H1 (cell line): ENCODE measurements around the gene STAC2. TPM values are rescaled to one million over a fixed set of nuclear protein-coding genes. Genes with fewer than 3 reads are reported as not detected.

Source experiments
- ASH2L ChIP-seq: fragments of 200-600, 300-600 bp; sonication (generic); IDR thresholded peaks from one replicate; pipeline ENCODE4 v1.7.1; 2017; ENCODE audit warnings: low read length
- BCL11A ChIP-seq, 2 experiments: IDR thresholded peaks; one replicate each; pipeline ENCODE4 v1.6.1; 2011; ENCODE audit warnings: low read depth in 2 of 2, low read length in 2 of 2, mild to moderate bottlenecking in 2 of 2
- MAFK ChIP-seq: IDR thresholded peaks from 2 replicates; pipeline ENCODE4 v1.6.1; 2012; ENCODE audit warnings: low read depth, mild to moderate bottlenecking, improper control_type of control experiment, low read length
- TCF12 ChIP-seq: IDR thresholded peaks from 2 replicates; pipeline ENCODE4 v1.6.1; 2011; ENCODE audit warnings: low read depth, mild to moderate bottlenecking, low read length
- polyA plus RNA-seq, 7 experiments: library from polyadenylated mRNA; depleted of rRNA in 3 of 7; stranded (reverse) in 5 of 7; unstranded in 2 of 7; fragments of >200 nt in 5 of 7; fragments of 200-250 nt in 2 of 7; gene quantifications; 1 replicate in 5 of 7; 2 replicates in 1 of 7; 4 replicates in 1 of 7; pipeline versions ENCODE4 v1.2.1 to v1.2.3, GENCODE V29; 2011 to 2013; ENCODE audit warnings: missing spikeins in 2 of 7, mixed read lengths in 2 of 7
- total RNA-seq: library from RNA; stranded (reverse); fragmentation: NEBNext Ultra II Directional; extraction: Animal tissue kit (Norgen Biotek cat#: 25700); gene quantifications from 2 replicates; pipeline ENCODE4 v1.2.1, GENCODE V29; 2021
- TF ChIP-seq, protein P1 (sequence below): IDR thresholded peaks from 2 replicates; pipeline ENCODE4 v1.6.1; 2012; ENCODE audit warnings: inconsistent platforms
- TF ChIP-seq, protein P2 (sequence below), 3 experiments: IDR thresholded peaks; 1 replicate in 2 of 3; 2 replicates in 1 of 3; pipeline versions ENCODE4 v1.5.1 to v1.6.1; 2011; ENCODE audit warnings: low read length in 3 of 3, mild to moderate bottlenecking in 3 of 3, inconsistent platforms in 2 of 3, low read depth in 1 of 3, moderate library complexity in 1 of 3; ENCODE audit not compliant: insufficient read depth in 1 of 3; ENCODE audit errors: control extremely low read depth in 1 of 3

The STAC2 gene
- total and polyA plus RNA-seq, 2 of the 8 experiments (the other 6 are each of a cell fraction or from before 2014, with no cell fraction given): 1.5 to 6.0 TPM

DNA sequence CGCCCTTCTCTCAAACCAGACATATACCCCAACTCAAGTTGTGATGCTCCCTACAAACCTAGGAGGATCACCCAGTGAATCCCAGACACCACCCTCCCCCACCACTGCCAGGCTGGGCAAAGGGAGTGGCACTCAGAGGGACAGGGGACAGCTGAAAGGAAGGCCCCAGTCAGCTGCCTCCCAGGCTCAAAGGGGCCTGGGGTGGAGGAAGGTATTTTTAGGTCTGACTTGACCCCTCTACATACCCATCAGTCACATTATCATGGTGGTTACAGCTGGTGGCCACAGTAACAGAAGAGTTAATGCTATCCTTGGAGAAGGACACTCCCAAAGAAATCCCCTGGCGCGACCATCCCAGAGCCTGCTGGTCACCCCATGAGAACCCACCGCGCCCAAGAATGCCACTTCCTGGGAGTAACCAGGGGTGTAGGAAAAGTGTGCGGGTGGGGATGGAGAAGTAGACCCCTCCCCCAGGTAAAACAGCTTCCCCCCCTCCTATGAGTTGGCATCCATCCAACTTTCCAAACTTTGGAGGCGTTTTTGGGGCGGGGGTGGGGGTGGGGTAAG is 29.4 kb downstream of the STAC2 start (continued):
- TF ChIP-seq MAFK (no peak), ASH2L (no peak), BCL11A (IDR thresholded peaks at IDR 0.05; ENCODE audit: low read depth in 2 of 2, low read length in 2 of 2) (no peak), TCF12 (no peak)
- TF ChIP-seq, protein P1, sequence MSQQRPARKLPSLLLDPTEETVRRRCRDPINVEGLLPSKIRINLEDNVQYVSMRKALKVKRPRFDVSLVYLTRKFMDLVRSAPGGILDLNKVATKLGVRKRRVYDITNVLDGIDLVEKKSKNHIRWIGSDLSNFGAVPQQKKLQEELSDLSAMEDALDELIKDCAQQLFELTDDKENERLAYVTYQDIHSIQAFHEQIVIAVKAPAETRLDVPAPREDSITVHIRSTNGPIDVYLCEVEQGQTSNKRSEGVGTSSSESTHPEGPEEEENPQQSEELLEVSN: no peak
- TF ChIP-seq, protein P2, sequence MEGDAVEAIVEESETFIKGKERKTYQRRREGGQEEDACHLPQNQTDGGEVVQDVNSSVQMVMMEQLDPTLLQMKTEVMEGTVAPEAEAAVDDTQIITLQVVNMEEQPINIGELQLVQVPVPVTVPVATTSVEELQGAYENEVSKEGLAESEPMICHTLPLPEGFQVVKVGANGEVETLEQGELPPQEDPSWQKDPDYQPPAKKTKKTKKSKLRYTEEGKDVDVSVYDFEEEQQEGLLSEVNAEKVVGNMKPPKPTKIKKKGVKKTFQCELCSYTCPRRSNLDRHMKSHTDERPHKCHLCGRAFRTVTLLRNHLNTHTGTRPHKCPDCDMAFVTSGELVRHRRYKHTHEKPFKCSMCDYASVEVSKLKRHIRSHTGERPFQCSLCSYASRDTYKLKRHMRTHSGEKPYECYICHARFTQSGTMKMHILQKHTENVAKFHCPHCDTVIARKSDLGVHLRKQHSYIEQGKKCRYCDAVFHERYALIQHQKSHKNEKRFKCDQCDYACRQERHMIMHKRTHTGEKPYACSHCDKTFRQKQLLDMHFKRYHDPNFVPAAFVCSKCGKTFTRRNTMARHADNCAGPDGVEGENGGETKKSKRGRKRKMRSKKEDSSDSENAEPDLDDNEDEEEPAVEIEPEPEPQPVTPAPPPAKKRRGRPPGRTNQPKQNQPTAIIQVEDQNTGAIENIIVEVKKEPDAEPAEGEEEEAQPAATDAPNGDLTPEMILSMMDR (IDR thresholded peaks at IDR 0.05; ENCODE audit: control extremely low read depth in 1 of 3, insufficient read depth in 1 of 3, low read depth in 1 of 3, low read length in 3 of 3): no peak
